NT2/D1 (cell line): ENCODE measurements around the gene LRP8.

Source experiments
- YY1 ChIP-seq: IDR thresholded peaks from 2 replicates; pipeline ENCODE4 v1.6.1; 2011; ENCODE audit not compliant: insufficient read length, insufficient read depth
- ZNF274 ChIP-seq: IDR thresholded peaks from 2 replicates; pipeline ENCODE4 v1.6.1; 2011; ENCODE audit warnings: mild to moderate bottlenecking, low read depth, low read length

- TF ChIP-seq ZNF274 (no peak), YY1 (no peak)
Observed at GRCh38 chr1:53265581-53265980, 62.3 kb downstream of the LRP8 start.
